Kidney (tissue), 14 donors: Measurements from ENCODE around the gene ARL8A. TPM values are rescaled to one million over a fixed set of nuclear protein-coding genes. Genes with fewer than 3 reads are reported as not detected.

ENCODE experiments used
- DNase-seq, 5 donors: peaks; one replicate each; pipeline ENCODE4 v3.0.0-alpha.2; 2013 to 2020
- FAIRE-seq: peaks from 2 replicates; lab custom pipeline; 2012; peaks lifted over from hg19 to GRCh38; lab: Jason Lieb, UNC
- H3K27ac ChIP-seq, 2 donors: one replicate each; pipeline ENCODE4 v1.7.0; 2013; ENCODE audit warnings: low read depth in 2 of 2, low read length in 2 of 2, inconsistent platforms in 1 of 2
- H3K27me3 ChIP-seq: one replicate; pipeline ENCODE4 v1.7.1; 2013; ENCODE audit warnings: low read length, inconsistent platforms; ENCODE audit not compliant: control insufficient read depth, insufficient read depth
- H3K36me3 ChIP-seq, 3 donors: one replicate each; pipeline versions ENCODE4 v1.7.0 to v1.7.1; 2013; ENCODE audit warnings: low read length in 3 of 3, control low read depth in 1 of 3, inconsistent platforms in 1 of 3; ENCODE audit not compliant: insufficient read depth in 3 of 3, control insufficient read depth in 2 of 3
- H3K4me1 ChIP-seq, 3 donors: one replicate each; pipeline versions ENCODE4 v1.7.0 to v1.7.1; 2013; ENCODE audit warnings: low read length in 3 of 3, inconsistent platforms in 1 of 3, low read depth in 1 of 3; ENCODE audit not compliant: control insufficient read depth in 2 of 3, insufficient read depth in 2 of 3
- H3K4me3 ChIP-seq, 3 donors: one replicate each; pipeline versions ENCODE4 v1.7.0 to v1.8.1; 2013; ENCODE audit warnings: low read length in 3 of 3, control low read depth in 1 of 3, inconsistent platforms in 1 of 3
- H3K9ac ChIP-seq, 3 donors: one replicate each; pipeline versions ENCODE4 v1.7.0 to v1.7.1; 2013; ENCODE audit warnings: low read length in 3 of 3, control low read depth in 1 of 3, inconsistent platforms in 1 of 3
- H3K9me3 ChIP-seq, 3 donors: one replicate each; pipeline versions ENCODE4 v1.7.0 to v1.7.1; 2013; ENCODE audit warnings: low read length in 3 of 3, control low read depth in 1 of 3, inconsistent platforms in 1 of 3; ENCODE audit not compliant: control insufficient read depth in 2 of 3, insufficient read depth in 1 of 3
- intact Hi-C: fragments of 100-400 bp; cut with DNase I; formaldehyde crosslinking; loops from one replicate; pipeline ENCODE4 v1.11.1; 2022
- polyA plus RNA-seq: library from polyadenylated mRNA; stranded (reverse); fragments of 350-450 nt; fragmentation: Illumina TruSeq; extraction: RNeasy Lipid Tissue Mini Kit (QIAGEN cat#74804); gene quantifications from one replicate; pipeline ENCODE4 v1.2.3, GENCODE V29; 2014; ENCODE audit warnings: low read depth, low replicate concordance; ENCODE audit not compliant: insufficient read depth
- total RNA-seq: library from RNA; stranded (reverse); fragmentation: NEBNext Ultra II Directional; extraction: Animal tissue kit (Norgen Biotek cat#: 25700); gene quantifications from one replicate; pipeline ENCODE4 v1.2.1, GENCODE V29; 2021
- TF ChIP-seq, protein P1 (sequence below): IDR thresholded peaks from 3 replicates; pipeline ENCODE4 v1.5.1; 2012; ENCODE audit warnings: mild to moderate bottlenecking, moderate library complexity, borderline replicate concordance; ENCODE audit not compliant: insufficient read depth; ENCODE audit errors: extremely low read depth
- donor health status: control.
- donor health status: control.
- donor health status: control.
- donor health status: control.
- donor health status: control.
- donor health status: DM: yes; HTN: yes; CAD: no.
- donor health status: Normal renal cell carcinoma (clear cell type).

Gene ARL8A
- total and polyA plus RNA-seq, 2 donors from 2014 or later, result 60.8 to 72.2 TPM

DNA sequence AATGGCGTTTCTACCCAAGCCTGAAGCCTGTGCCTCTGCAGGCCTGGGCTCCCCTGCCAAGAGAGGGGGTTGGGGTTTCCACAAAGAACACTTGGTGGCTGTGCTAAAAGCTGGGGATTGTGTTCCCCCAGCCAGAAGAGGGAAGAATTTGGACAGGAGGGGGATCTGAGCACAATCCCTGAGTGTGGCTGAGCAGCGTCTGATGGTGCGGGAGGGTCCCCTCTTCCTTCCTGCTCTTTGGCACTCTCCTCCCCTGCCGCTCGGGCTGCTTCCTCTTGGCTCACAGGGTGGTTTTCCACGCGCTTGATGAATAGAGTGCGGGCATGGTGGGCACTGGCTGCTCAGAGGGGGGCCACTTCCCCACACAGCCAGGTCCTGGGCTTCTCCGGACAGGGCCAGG, 18.1 kb downstream of the ARL8A start:
- no peak overlapping the region for H3K27ac ChIP-seq
- intact Hi-C loops, result no loop called here
- DNase-seq, result no peak

DNA sequence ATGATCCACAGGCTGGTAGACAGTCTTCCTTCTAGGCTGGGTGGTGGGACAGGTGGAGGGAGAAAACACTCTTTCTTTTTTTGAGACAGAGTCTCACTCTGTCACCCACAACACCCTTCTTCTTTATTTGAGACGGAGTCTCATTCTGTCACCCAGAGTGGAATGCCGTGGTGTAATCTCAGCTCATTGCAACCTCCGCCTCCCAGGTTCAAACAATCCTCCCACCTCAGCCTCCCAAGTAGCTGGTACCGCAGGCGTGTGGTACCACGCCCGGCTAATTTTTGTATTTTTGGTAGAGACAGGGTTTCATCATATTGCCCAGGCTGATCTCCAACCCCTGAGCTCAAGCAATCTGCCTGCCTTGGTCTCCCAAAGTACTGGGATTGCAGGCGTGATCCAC, 18.9 kb downstream of the ARL8A start:
- no peaks in the 10 kb centered on the region for H3K4me1 ChIP-seq
- H3K27me3 ChIP-seq, result no peaks in the 10 kb centered on the region
- no peaks in the 10 kb centered on the region for H3K9me3 ChIP-seq
- no peak overlapping the region for H3K27ac ChIP-seq
- no peak overlapping the region for H3K9ac ChIP-seq
- no peak overlapping the region for H3K4me3 ChIP-seq
- intact Hi-C loops, result no loop called here
- TF ChIP-seq, protein P1, sequence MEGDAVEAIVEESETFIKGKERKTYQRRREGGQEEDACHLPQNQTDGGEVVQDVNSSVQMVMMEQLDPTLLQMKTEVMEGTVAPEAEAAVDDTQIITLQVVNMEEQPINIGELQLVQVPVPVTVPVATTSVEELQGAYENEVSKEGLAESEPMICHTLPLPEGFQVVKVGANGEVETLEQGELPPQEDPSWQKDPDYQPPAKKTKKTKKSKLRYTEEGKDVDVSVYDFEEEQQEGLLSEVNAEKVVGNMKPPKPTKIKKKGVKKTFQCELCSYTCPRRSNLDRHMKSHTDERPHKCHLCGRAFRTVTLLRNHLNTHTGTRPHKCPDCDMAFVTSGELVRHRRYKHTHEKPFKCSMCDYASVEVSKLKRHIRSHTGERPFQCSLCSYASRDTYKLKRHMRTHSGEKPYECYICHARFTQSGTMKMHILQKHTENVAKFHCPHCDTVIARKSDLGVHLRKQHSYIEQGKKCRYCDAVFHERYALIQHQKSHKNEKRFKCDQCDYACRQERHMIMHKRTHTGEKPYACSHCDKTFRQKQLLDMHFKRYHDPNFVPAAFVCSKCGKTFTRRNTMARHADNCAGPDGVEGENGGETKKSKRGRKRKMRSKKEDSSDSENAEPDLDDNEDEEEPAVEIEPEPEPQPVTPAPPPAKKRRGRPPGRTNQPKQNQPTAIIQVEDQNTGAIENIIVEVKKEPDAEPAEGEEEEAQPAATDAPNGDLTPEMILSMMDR, result no peak
- DNase-seq (no peak), FAIRE-seq (no peak)
- no peaks in the 10 kb centered on the region for H3K36me3 ChIP-seq

More for the DNA sequence above, 18.1 kb downstream of the ARL8A start:
- Histone ChIP-seq H3K9ac (no peak overlapping the region), H3K9me3 (no peaks in the 10 kb centered on the region), H3K27me3 (no peaks in the 10 kb centered on the region), H3K4me1 (no peaks in the 10 kb centered on the region), H3K4me3 (no peak overlapping the region), H3K36me3 (no peaks in the 10 kb centered on the region)
- no peak for FAIRE-seq
- TF ChIP-seq, protein P1, result no peak

GRCh38 chr1:202124142-202124541, 20.4 kb downstream of the ARL8A start:
- DNase-seq (no peak), FAIRE-seq (no peak)
- no peaks in the 10 kb centered on the region for H3K9me3 ChIP-seq
- no peaks in the 10 kb centered on the region for H3K36me3 ChIP-seq
- no peaks in the 10 kb centered on the region for H3K27me3 ChIP-seq
- H3K9ac ChIP-seq, result no peak overlapping the region
- no peaks in the 10 kb centered on the region for H3K4me1 ChIP-seq
- no peak overlapping the region for H3K4me3 ChIP-seq
- H3K27ac ChIP-seq, result no peak overlapping the region
- intact Hi-C loops, result no loop called here
- TF ChIP-seq, protein P1, result no peak

DNA sequence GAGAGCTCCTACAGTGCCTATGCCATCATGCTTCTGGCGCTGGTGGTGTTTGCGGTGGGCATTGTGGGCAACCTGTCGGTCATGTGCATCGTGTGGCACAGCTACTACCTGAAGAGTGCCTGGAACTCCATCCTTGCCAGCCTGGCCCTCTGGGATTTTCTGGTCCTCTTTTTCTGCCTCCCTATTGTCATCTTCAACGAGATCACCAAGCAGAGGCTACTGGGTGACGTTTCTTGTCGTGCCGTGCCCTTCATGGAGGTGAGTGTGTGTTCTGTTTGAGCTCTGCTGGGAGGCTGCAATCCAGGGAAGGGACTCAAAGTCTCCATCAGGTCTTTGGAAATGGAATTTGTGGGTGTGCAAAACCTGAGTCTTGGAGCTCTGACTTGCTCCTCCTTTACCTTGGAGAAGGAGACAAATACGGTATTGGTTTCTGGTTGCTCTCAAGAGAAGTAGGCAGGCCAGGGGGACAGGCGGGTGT, 21.2 kb downstream of the ARL8A start:
- no peak overlapping the region for H3K27ac ChIP-seq
- H3K4me3 ChIP-seq, result no peak overlapping the region
- DNase-seq (no peak), FAIRE-seq (no peak)
- H3K27me3 ChIP-seq, result no peaks in the 10 kb centered on the region
- no peaks in the 10 kb centered on the region for H3K4me1 ChIP-seq
- no peak overlapping the region for H3K9ac ChIP-seq
- TF ChIP-seq, protein P1, result no peak
- no peaks in the 10 kb centered on the region for H3K36me3 ChIP-seq
- H3K9me3 ChIP-seq, result no peaks in the 10 kb centered on the region
- intact Hi-C loops, result no loop called here
